HEK293 (cell line): Measurements from ENCODE around the gene TXN2.
A peak's percentile ranks its signal among the peaks of the same experiment; 100 is the strongest.
"Not testable (repeated sequence)": the region's sequence is repeated elsewhere in the genome, so short reads cannot be mapped to it uniquely, and the experiment has no call there.

Experiments
- CTCF ChIA-PET: fragments of 350-600 bp; formaldehyde crosslinking; extraction: SDS; loops from one replicate; lab custom pipeline; 2021; ENCODE audit warnings: antibody characterized with exemption; lab: Yijun Ruan, JAX
- POLR2A ChIA-PET: fragments of 300-600 bp; formaldehyde crosslinking; extraction: SDS; loops from one replicate; lab custom pipeline; 2020; ENCODE audit warnings: antibody characterized with exemption, inconsistent platforms; lab: Yijun Ruan, JAX
- H3K27ac ChIP-seq: fragments of 200-500 bp; sonication (Bioruptor generic); 2 replicates; pipeline ENCODE4 v1.5.1; 2014; ENCODE audit warnings: low read depth, low read length, control low read depth, inconsistent platforms; ENCODE audit errors: extremely low read depth
- H3K36me3 ChIP-seq, 2 experiments: fragments of 200-500 bp in 1 of 2; sonication (Bioruptor generic) in 1 of 2; 1 replicate in 1 of 2; 2 replicates in 1 of 2; pipeline ENCODE4 v1.5.1; 2014 to 2017; ENCODE audit warnings: inconsistent platforms in 2 of 2, low read length in 2 of 2; ENCODE audit not compliant: control insufficient read depth in 2 of 2, insufficient read depth in 1 of 2
- H3K4me1 ChIP-seq: fragments of 200-500 bp; sonication (Bioruptor generic); 2 replicates; pipeline ENCODE4 v1.5.1; 2014; ENCODE audit warnings: mild to moderate bottlenecking, low read length, inconsistent platforms; ENCODE audit not compliant: control insufficient read depth, insufficient read depth
- H3K4me3 ChIP-seq: 2 replicates; pipeline ENCODE4 v1.5.1; 2011; ENCODE audit warnings: low read depth, mild to moderate bottlenecking, control low read depth, low read length, moderate library complexity
- H3K9me3 ChIP-seq: fragments of 200-500 bp; sonication (Bioruptor generic); 2 replicates; pipeline ENCODE4 v1.5.1; 2014; ENCODE audit warnings: low read depth, low read length, inconsistent platforms; ENCODE audit not compliant: control insufficient read depth, insufficient read depth
- GLIS1 ChIP-seq: fragments of 450-650 bp; formaldehyde crosslinking; IDR thresholded peaks from 2 replicates; pipeline ENCODE4 v1.5.1; 2016; ENCODE audit warnings: missing biosample characterization, missing genetic modification characterization
- MZF1 ChIP-seq: fragments of 450-650 bp; formaldehyde crosslinking; IDR thresholded peaks from 2 replicates; pipeline ENCODE4 v1.5.1; 2017; ENCODE audit warnings: missing biosample characterization, missing genetic modification characterization, borderline replicate concordance
- PRDM1 ChIP-seq: fragments of 450-650 bp; formaldehyde crosslinking; IDR thresholded peaks from 2 replicates; pipeline ENCODE4; 2016; ENCODE audit warnings: missing biosample characterization, missing genetic modification characterization
- REPIN1 ChIP-seq: fragments of 450-650 bp; formaldehyde crosslinking; IDR thresholded peaks from 2 replicates; pipeline ENCODE4 v1.5.1; 2017; ENCODE audit warnings: missing biosample characterization, missing genetic modification characterization, low read depth
- TSHZ1 ChIP-seq: fragments of 450-650 bp; formaldehyde crosslinking; IDR thresholded peaks from 2 replicates; pipeline ENCODE4 v1.5.1; 2016; ENCODE audit warnings: missing biosample characterization, missing genetic modification characterization, borderline replicate concordance
- ZBTB1 ChIP-seq: fragments of 450-650 bp; formaldehyde crosslinking; IDR thresholded peaks from 2 replicates; pipeline ENCODE4 v1.5.1; 2016; ENCODE audit warnings: missing biosample characterization, missing genetic modification characterization
- ZBTB17 ChIP-seq: fragments of 450-650 bp; formaldehyde crosslinking; IDR thresholded peaks from 2 replicates; pipeline ENCODE4 v1.5.1; 2016; ENCODE audit warnings: missing biosample characterization, missing genetic modification characterization
- ZBTB48 ChIP-seq: fragments of 450-650 bp; formaldehyde crosslinking; IDR thresholded peaks from 2 replicates; pipeline ENCODE4 v1.5.1; 2016; ENCODE audit warnings: missing biosample characterization, missing genetic modification characterization
- ZBTB8A ChIP-seq: fragments of 450-650 bp; formaldehyde crosslinking; IDR thresholded peaks from 2 replicates; pipeline ENCODE4 v1.5.1; 2016; ENCODE audit warnings: missing biosample characterization, missing genetic modification characterization
- ZNF416 ChIP-seq: fragments of 450-650 bp; formaldehyde crosslinking; IDR thresholded peaks from 2 replicates; pipeline ENCODE4 v1.5.1; 2016; ENCODE audit warnings: missing biosample characterization, missing genetic modification characterization
- ZNF560 ChIP-seq: fragments of 450-650 bp; formaldehyde crosslinking; IDR thresholded peaks from 2 replicates; pipeline ENCODE4 v1.5.1; 2017; ENCODE audit warnings: missing biosample characterization, missing genetic modification characterization, borderline replicate concordance
- ZNF596 ChIP-seq: fragments of 450-650 bp; IDR thresholded peaks from 2 replicates; pipeline ENCODE4 v1.5.0; 2018; ENCODE audit warnings: missing biosample characterization, mild to moderate bottlenecking, missing genetic modification characterization, moderate library complexity
- TF ChIP-seq, protein P1 (sequence below): fragments of 450-650 bp; formaldehyde crosslinking; IDR thresholded peaks from 2 replicates; pipeline ENCODE4 v1.5.1; 2016; ENCODE audit warnings: missing biosample characterization, missing genetic modification characterization
- TF ChIP-seq, protein P2 (sequence below): fragments of 450-650 bp; formaldehyde crosslinking; IDR thresholded peaks from 2 replicates; pipeline ENCODE4 v1.5.1; 2016; ENCODE audit warnings: missing biosample characterization, missing genetic modification characterization

The TXN2 gene

GRCh38 chr22:36453855-36454378, 27.5 kb downstream of the TXN2 start (continued):
- TF ChIP-seq REPIN1 (tag by site-specific recombination) (no peak), ZNF416 (tag by site-specific recombination) (no peak), ZBTB17 (tag by site-specific recombination) (no peak), GLIS1 (tag by site-specific recombination) (no peak), ZNF560 (tag by site-specific recombination) (no peak), ZBTB1 (tag by site-specific recombination) (no peak), ZNF596 (tag by site-specific recombination) (no peak)

GRCh38 chr22:36452978-36453607, 28.3 kb downstream of the TXN2 start:
- not testable (repeated sequence) for H3K27ac ChIP-seq, H3K4me1 ChIP-seq, H3K9me3 ChIP-seq, H3K36me3 ChIP-seq, H3K4me3 ChIP-seq
- POLR2A ChIA-PET, result interaction anchor here (0.7 to 1.5 kb wide), 3 partner anchors 9 to 124 kb away, joined by 4 to 10 read pairs (median 9); no protein-coding TSS in a partner anchor
- CTCF ChIA-PET, result interaction anchor here (0.6 to 1.3 kb wide), 3 partner anchors 18 to 244 kb away, joined by 3 to 4 read pairs (median 3); no protein-coding TSS in a partner anchor

GRCh38 chr22:36452250-36452977, 29.0 kb downstream of the TXN2 start:
- ChIA-PET POLR2A (interaction anchor here (0.6 to 1.5 kb wide), 13 partner anchors 9 to 123 kb away, joined by 3 to 15 read pairs (median 5); partner anchors contain the start of genes MYH9 and TXN2), CTCF (interaction anchor here (0.6 to 1.5 kb wide), 5 partner anchors 16 to 243 kb away, joined by 3 to 6 read pairs (median 4); no protein-coding TSS in a partner anchor)
- Histone ChIP-seq H3K4me1 (peaks cover 7% of the 10 kb centered on the region), H3K27ac (peak overlapping the region; percentile 51), H3K4me3 (no peak overlapping the region), H3K9me3 (no peaks in the 10 kb centered on the region), H3K36me3 (no peaks in the 10 kb centered on the region)
- TF ChIP-seq, protein P1, sequence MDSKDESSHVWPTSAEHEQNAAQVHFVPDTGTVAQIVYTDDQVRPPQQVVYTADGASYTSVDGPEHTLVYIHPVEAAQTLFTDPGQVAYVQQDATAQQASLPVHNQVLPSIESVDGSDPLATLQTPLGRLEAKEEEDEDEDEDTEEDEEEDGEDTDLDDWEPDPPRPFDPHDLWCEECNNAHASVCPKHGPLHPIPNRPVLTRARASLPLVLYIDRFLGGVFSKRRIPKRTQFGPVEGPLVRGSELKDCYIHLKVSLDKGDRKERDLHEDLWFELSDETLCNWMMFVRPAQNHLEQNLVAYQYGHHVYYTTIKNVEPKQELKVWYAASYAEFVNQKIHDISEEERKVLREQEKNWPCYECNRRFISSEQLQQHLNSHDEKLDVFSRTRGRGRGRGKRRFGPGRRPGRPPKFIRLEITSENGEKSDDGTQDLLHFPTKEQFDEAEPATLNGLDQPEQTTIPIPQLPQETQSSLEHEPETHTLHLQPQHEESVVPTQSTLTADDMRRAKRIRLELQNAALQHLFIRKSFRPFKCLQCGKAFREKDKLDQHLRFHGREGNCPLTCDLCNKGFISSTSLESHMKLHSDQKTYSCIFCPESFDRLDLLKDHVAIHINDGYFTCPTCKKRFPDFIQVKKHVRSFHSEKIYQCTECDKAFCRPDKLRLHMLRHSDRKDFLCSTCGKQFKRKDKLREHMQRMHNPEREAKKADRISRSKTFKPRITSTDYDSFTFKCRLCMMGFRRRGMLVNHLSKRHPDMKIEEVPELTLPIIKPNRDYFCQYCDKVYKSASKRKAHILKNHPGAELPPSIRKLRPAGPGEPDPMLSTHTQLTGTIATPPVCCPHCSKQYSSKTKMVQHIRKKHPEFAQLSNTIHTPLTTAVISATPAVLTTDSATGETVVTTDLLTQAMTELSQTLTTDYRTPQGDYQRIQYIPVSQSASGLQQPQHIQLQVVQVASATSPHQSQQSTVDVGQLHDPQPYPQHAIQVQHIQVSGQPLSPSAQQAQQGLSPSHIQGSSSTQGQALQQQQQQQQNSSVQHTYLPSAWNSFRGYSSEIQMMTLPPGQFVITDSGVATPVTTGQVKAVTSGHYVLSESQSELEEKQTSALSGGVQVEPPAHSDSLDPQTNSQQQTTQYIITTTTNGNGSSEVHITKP (tag by site-specific recombination), result peak; percentile 65; the same call in 1 of the 2 replicates
- no peak for TF ChIP-seq ZBTB48 (tag by site-specific recombination)
- TF ChIP-seq MZF1 (tag by site-specific recombination), result no peak
- peak; percentile 41; the same call in 1 of the 2 replicates for TF ChIP-seq PRDM1 (tag by site-specific recombination)
- TF ChIP-seq TSHZ1, result no peak
- TF ChIP-seq, protein P2, sequence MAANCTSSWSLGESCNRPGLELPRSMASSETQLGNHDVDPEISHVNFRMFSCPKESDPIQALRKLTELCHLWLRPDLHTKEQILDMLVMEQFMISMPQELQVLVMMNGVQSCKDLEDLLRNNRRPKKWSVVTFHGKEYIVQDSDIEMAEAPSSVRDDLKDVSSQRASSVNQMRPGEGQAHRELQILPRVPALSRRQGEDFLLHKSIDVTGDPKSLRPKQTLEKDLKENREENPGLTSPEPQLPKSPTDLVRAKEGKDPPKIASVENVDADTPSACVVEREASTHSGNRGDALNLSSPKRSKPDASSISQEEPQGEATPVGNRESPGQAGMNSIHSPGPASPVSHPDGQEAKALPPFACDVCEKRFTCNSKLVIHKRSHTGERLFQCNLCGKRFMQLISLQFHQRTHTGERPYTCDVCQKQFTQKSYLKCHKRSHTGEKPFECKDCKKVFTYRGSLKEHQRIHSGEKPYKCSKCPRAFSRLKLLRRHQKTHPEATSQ, result 0 out of 2 replicates have a peak, but pooled peaks have one; percentile 9
- peak; percentile 36; the same call in 1 of the 2 replicates for TF ChIP-seq ZBTB8A (tag by site-specific recombination)

GRCh38 chr22:36450923-36451322, 30.5 kb downstream of the TXN2 start:
- CTCF ChIA-PET, result interaction anchor here (1.1 to 2.0 kb wide), 5 partner anchors 8 to 149 kb away, joined by 3 to 6 read pairs (median 4); no protein-coding TSS in a partner anchor
- H3K4me1 ChIP-seq, result not testable (repeated sequence)

More at GRCh38 chr22:36450923-36451322, 30.5 kb downstream of the TXN2 start:
- POLR2A ChIA-PET, result interaction anchor here (1.4 kb wide), 1 partner anchor 15 kb away, joined by 12 read pairs; no protein-coding TSS in a partner anchor
- not testable (repeated sequence) for H3K4me3 ChIP-seq, H3K9me3 ChIP-seq, H3K36me3 ChIP-seq
- peak overlapping the region; percentile 12; the same call in 1 of the 2 replicates for H3K27ac ChIP-seq
